ENCODE results near the gene DCUN1D1.

DCUN1D1 gene

DNA sequence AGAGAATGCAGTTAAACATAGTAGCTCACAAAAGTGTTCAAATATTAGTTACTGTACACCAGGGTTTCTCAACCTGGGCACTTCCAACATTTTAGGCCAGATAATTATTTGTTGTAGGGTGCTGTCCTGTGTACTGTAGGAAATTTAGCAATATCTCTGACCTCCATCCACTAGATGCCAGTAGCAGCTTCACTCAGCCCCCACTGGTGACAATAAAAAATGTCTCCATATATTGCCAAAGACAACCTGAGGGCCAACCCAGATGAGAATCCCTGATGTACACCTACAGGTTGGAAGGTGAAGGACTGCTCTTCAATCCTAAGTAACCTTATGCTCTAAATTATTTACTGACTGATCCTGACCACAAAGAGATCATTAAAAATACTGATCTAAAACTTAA, 32.5 kb downstream of the DCUN1D1 start:
- H3K9me3 ChIP-seq, result no peaks in the 10 kb centered on the region
- TF ChIP-seq, protein P1, sequence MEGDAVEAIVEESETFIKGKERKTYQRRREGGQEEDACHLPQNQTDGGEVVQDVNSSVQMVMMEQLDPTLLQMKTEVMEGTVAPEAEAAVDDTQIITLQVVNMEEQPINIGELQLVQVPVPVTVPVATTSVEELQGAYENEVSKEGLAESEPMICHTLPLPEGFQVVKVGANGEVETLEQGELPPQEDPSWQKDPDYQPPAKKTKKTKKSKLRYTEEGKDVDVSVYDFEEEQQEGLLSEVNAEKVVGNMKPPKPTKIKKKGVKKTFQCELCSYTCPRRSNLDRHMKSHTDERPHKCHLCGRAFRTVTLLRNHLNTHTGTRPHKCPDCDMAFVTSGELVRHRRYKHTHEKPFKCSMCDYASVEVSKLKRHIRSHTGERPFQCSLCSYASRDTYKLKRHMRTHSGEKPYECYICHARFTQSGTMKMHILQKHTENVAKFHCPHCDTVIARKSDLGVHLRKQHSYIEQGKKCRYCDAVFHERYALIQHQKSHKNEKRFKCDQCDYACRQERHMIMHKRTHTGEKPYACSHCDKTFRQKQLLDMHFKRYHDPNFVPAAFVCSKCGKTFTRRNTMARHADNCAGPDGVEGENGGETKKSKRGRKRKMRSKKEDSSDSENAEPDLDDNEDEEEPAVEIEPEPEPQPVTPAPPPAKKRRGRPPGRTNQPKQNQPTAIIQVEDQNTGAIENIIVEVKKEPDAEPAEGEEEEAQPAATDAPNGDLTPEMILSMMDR (IDR thresholded peaks at IDR 0.05), result no peak
- H3K36me3 ChIP-seq, result peaks cover 57% of the 10 kb centered on the region
- no peaks in the 10 kb centered on the region for H3K27me3 ChIP-seq
- H3K4me1 ChIP-seq (ENCODE audit: control insufficient read depth in 1 of 2, insufficient read depth in 1 of 2, low read depth in 1 of 2, low read length in 1 of 2), result no peaks in the 10 kb centered on the region
- no peak overlapping the region for H3K27ac ChIP-seq
- H3K4me3 ChIP-seq (ENCODE audit: low read depth in 1 of 2, low read length in 1 of 2), result no peak overlapping the region

DNA sequence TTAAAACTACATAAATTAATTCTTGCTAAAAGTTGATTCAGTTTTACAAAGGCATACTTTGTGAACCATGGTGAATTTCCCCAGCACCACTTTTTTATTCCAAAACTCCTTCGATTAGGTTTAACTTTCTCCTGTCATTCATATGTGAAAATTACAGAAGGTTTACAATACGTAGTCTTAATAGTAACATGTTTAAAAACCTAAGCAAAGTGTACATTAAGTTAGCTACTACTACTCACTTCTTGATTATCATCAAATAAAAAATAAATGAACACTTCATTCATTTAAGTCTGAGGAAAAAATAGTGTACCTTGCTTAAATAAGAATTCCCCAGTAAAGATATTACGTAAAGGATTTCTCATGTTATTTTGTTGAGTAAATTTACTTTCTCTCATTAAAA, 38.6 kb downstream of the DCUN1D1 start:
- no peaks in the 10 kb centered on the region for H3K9me3 ChIP-seq
- peaks cover 0 to 5% of the 10 kb centered on the region in 2 experiments for H3K4me1 ChIP-seq (ENCODE audit: control insufficient read depth in 1 of 2, insufficient read depth in 1 of 2, low read depth in 1 of 2, low read length in 1 of 2)
- no peak overlapping the region for H3K27ac ChIP-seq
- H3K27me3 ChIP-seq, result no peaks in the 10 kb centered on the region
- no peak overlapping the region for H3K4me3 ChIP-seq (ENCODE audit: low read depth in 1 of 2, low read length in 1 of 2)
- TF ChIP-seq, protein P1 (IDR thresholded peaks at IDR 0.05), result no peak
- H3K36me3 ChIP-seq, result peaks cover 51% of the 10 kb centered on the region

DNA sequence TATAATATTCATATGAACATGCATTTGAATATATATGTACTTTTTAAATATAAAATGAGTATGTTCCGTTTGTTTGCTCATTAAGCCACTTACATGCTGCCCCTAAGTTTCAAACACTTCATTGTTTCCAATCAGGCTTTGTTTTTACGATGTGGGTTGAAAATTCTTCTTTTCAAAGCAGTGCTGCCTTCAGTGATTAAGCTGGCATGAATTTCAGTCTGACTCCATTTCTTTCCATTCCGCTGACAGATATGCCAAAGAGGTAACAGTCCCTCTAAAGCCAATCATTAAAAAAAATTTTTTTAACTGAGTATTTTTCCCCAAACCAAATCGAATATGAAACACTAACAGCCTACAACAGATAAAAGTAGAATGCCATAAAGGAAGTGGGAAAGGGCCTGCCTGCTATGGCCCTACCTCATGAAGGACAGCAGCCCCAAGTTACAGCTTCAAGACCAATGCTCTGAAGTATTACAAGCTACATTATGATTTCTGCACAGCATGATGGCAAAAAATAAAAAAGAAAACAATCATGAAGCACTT, 40.0 kb downstream of the DCUN1D1 start:
- TF ChIP-seq, protein P1 (IDR thresholded peaks at IDR 0.05), result no peak
- Histone ChIP-seq H3K4me1 (ENCODE audit: control insufficient read depth in 1 of 2, insufficient read depth in 1 of 2, low read depth in 1 of 2, low read length in 1 of 2) (peaks cover 0 to 5% of the 10 kb centered on the region in 2 experiments), H3K27me3 (no peaks in the 10 kb centered on the region), H3K4me3 (ENCODE audit: low read depth in 1 of 2, low read length in 1 of 2) (no peak overlapping the region), H3K36me3 (peaks cover 40% of the 10 kb centered on the region), H3K9me3 (no peaks in the 10 kb centered on the region), H3K27ac (no peak overlapping the region)

DNA sequence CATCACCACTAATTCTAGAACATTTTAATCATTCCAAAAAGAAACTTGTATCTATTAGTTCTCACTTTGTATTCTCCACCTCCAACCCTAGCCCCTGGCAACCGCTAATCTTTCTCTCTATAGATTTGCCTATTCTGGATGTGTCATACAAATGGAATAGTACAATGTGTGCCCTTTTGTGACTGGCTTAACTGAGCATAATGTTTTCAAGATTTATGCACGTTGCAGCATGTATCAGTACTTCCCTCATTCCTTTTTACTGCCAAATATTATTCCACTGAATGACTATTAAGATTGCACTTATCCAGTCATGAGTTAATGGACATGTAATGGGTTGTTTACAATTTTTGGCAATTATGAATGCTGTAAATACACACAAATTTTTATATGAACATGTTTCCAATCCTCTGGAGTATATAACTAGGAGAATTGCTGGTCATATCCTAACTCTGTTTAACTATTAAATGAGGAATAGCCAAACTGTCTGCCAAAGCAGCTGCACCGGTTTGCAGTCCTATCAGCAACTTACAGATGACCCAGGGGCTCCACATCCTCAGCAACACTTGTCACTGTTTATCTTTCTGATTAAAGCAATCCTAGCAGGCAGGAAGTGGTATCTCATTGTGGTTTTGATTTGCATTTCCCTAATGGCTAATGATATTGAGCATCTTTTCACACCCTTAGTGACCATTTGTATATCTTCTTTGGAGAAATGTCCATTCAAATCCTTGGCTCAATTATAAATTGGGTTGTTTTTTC, 42.9 kb downstream of the DCUN1D1 start:
- Histone ChIP-seq H3K27me3 (no peaks in the 10 kb centered on the region), H3K36me3 (peaks cover 20% of the 10 kb centered on the region)
- TF ChIP-seq, protein P1 (IDR thresholded peaks at IDR 0.05), result no peak

DNA sequence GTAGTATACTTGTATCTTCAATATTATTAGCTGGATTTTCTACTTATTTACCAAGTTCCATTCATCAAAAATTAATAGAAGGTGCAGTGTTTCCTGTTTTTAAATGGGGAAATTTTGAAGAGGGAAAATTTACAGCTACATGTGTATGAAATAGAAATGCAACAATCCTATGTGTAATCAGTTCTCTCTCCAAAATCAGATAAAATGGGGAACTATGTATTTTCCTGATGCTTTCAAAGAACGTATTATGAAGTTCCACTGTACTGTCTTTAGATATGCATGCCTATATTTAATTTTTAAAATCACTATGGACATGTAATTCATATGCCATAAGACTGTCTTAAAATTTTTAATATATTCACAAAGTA, 43.4 kb downstream of the DCUN1D1 start:
- Histone ChIP-seq H3K36me3 (peaks cover 18% of the 10 kb centered on the region), H3K4me1 (ENCODE audit: control insufficient read depth in 1 of 2, insufficient read depth in 1 of 2, low read depth in 1 of 2, low read length in 1 of 2) (peaks cover 0 to 5% of the 10 kb centered on the region in 2 experiments), H3K4me3 (ENCODE audit: low read depth in 1 of 2, low read length in 1 of 2) (no peak overlapping the region), H3K27ac (no peak overlapping the region), H3K27me3 (no peaks in the 10 kb centered on the region), H3K9me3 (no peaks in the 10 kb centered on the region)
- TF ChIP-seq, protein P1 (IDR thresholded peaks at IDR 0.05), result no peak

More for the DNA sequence above, 42.9 kb downstream of the DCUN1D1 start:
- no peak overlapping the region for H3K27ac ChIP-seq
- H3K4me3 ChIP-seq (ENCODE audit: low read depth in 1 of 2, low read length in 1 of 2), result no peak overlapping the region
- no peaks in the 10 kb centered on the region for H3K9me3 ChIP-seq
- H3K4me1 ChIP-seq (ENCODE audit: control insufficient read depth in 1 of 2, insufficient read depth in 1 of 2, low read depth in 1 of 2, low read length in 1 of 2), result peaks cover 0 to 5% of the 10 kb centered on the region in 2 experiments

All from neutrophil (primary cell).